Lung (tissue), 12 donors: ENCODE results near the gene NNT. TPM values are rescaled to one million over a fixed set of nuclear protein-coding genes. Genes with fewer than 3 reads are reported as not detected.
"Not testable (repeated sequence)": the region's sequence is repeated elsewhere in the genome, so short reads cannot be mapped to it uniquely, and the experiment has no call there.

Source experiments
- ATAC-seq: fragments of 200-7000 bp; cut with Tn5 transposase; one replicate; pipeline ENCODE4 v1.9.1; 2020; ENCODE audit warnings: moderate number of reproducible peaks; ENCODE audit not compliant: insufficient read depth, low FRiP score
- DNase-seq, 3 donors: peaks; one replicate each; pipeline ENCODE4 v3.0.0-alpha.2; 2013 to 2017
- H3K27ac ChIP-seq, 2 donors: one replicate each; pipeline ENCODE4 v1.5.1; 2013; ENCODE audit warnings: mild to moderate bottlenecking in 2 of 2, moderate library complexity in 2 of 2, control low read depth in 1 of 2, inconsistent platforms in 1 of 2, low read depth in 1 of 2, low read length in 1 of 2
- H3K27me3 ChIP-seq, 3 donors: one replicate each; pipeline ENCODE4 v1.5.1; 2013; ENCODE audit warnings: low read length in 2 of 3; ENCODE audit not compliant: control insufficient read depth in 3 of 3, insufficient read depth in 3 of 3
- H3K36me3 ChIP-seq, 4 donors: one replicate each; pipeline ENCODE4 v1.5.1; 2013; ENCODE audit warnings: low read length in 4 of 4, mild to moderate bottlenecking in 1 of 4, moderate library complexity in 1 of 4; ENCODE audit not compliant: control insufficient read depth in 4 of 4, insufficient read depth in 4 of 4
- H3K4me1 ChIP-seq, 5 donors: one replicate each; pipeline ENCODE4 v1.5.1; 2013; ENCODE audit warnings: low read length in 5 of 5, mild to moderate bottlenecking in 2 of 5, moderate library complexity in 1 of 5; ENCODE audit not compliant: control insufficient read depth in 5 of 5, insufficient read depth in 5 of 5
- H3K4me3 ChIP-seq: one replicate; pipeline ENCODE4 v1.5.1; 2013; ENCODE audit warnings: mild to moderate bottlenecking, control low read depth, moderate library complexity
- H3K9ac ChIP-seq, 2 donors: one replicate each; pipeline ENCODE4 v1.5.1; 2013; ENCODE audit warnings: low read length in 2 of 2, control low read depth in 1 of 2; ENCODE audit not compliant: insufficient read depth in 1 of 2
- H3K9me3 ChIP-seq, 4 donors: one replicate each; pipeline ENCODE4 v1.5.1; 2013; ENCODE audit warnings: low read length in 3 of 4, mild to moderate bottlenecking in 1 of 4, moderate library complexity in 1 of 4; ENCODE audit not compliant: control insufficient read depth in 4 of 4, insufficient read depth in 3 of 4
- WGBS, 2 donors: extraction: QIAGEN DNeasy Blood & Tissue Kit; methylation state at CpG; one replicate each; pipeline ENCODE4 v1.1.7; 2013; 5-methylcytosine and 5-hydroxymethylcytosine counted together
- polyA plus RNA-seq, 2 donors: library from polyadenylated mRNA; stranded (reverse); fragments of 200-250 nt; gene quantifications; one replicate each; pipeline ENCODE4 v1.2.1, GENCODE V29; 2013
- total RNA-seq, 2 donors: library from RNA; depleted of rRNA in 1 of 2; stranded (reverse); fragments of >200 nt in 1 of 2; gene quantifications; one replicate each; pipeline ENCODE4 v1.2.1, GENCODE V29; 2014 to 2021
- TF ChIP-seq, protein P1 (sequence below): IDR thresholded peaks from 2 replicates; pipeline ENCODE4 v1.5.1; 2012; ENCODE audit warnings: mild to moderate bottlenecking; ENCODE audit errors: control extremely low read depth, extremely low read depth
- donor health status: control.
- donor health status: control.
- donor health status: Bipolar disorder and iron deficiency.
- donor health status: healthy.
- donor health status: DM: yes; HTN: yes; CAD: no.

The NNT gene
- total and polyA plus RNA-seq, 4 donors, result 8.5 to 96.9 (median 35.0) TPM

GRCh38 chr5:43702815-43703214 lies 99.8 kb downstream of the NNT start:
- Histone ChIP-seq H3K9me3 (no peaks in the 10 kb centered on the region), H3K27ac (no peak overlapping the region), H3K36me3 (peaks cover 0 to 12% (median 4%) of the 10 kb centered on the region in 4 donors), H3K27me3 (no peaks in the 10 kb centered on the region), H3K4me1 (peaks cover 0 to 32% (median 6%) of the 10 kb centered on the region in 5 donors), H3K4me3 (no peak overlapping the region), H3K9ac (no peak overlapping the region)
- TF ChIP-seq, protein P1, sequence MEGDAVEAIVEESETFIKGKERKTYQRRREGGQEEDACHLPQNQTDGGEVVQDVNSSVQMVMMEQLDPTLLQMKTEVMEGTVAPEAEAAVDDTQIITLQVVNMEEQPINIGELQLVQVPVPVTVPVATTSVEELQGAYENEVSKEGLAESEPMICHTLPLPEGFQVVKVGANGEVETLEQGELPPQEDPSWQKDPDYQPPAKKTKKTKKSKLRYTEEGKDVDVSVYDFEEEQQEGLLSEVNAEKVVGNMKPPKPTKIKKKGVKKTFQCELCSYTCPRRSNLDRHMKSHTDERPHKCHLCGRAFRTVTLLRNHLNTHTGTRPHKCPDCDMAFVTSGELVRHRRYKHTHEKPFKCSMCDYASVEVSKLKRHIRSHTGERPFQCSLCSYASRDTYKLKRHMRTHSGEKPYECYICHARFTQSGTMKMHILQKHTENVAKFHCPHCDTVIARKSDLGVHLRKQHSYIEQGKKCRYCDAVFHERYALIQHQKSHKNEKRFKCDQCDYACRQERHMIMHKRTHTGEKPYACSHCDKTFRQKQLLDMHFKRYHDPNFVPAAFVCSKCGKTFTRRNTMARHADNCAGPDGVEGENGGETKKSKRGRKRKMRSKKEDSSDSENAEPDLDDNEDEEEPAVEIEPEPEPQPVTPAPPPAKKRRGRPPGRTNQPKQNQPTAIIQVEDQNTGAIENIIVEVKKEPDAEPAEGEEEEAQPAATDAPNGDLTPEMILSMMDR, result no peak
- ATAC-seq, result no peak
- DNase-seq, result peak in 2 of 3 donors; percentile 55 to 58
- WGBS, 2 donors, result 77 to 81% methylated on average over 3 of the region's 3 CpGs

- TF ChIP-seq, protein P1, result no peak
Measured at GRCh38 chr5:43704243-43704642, 101.3 kb downstream of the NNT start.

GRCh38 chr5:43706576-43706975 lies 103.6 kb downstream of the NNT start:
- H3K27me3 ChIP-seq, H3K4me3 ChIP-seq, H3K9ac ChIP-seq, H3K36me3 ChIP-seq, H3K9me3 ChIP-seq, DNase-seq, H3K27ac ChIP-seq, ATAC-seq: not testable (repeated sequence)
- H3K4me1 ChIP-seq, result peaks cover 0 to 18% (median 2%) of the 10 kb centered on the region in 5 donors
- 88 to 97% methylated on average over 1 of the region's 1 CpG for WGBS, 2 donors

More at GRCh38 chr5:43704243-43704642, 101.3 kb downstream of the NNT start:
- peaks cover 0 to 12% (median 4%) of the 10 kb centered on the region in 4 donors for H3K36me3 ChIP-seq
- peak overlapping the region in 1 of 2 donors; percentile 16 for H3K27ac ChIP-seq
- no peaks in the 10 kb centered on the region for H3K9me3 ChIP-seq
- peaks cover 0 to 32% (median 6%) of the 10 kb centered on the region in 5 donors for H3K4me1 ChIP-seq
- 92 to 97% methylated on average over 4 of the region's 4 CpGs for WGBS, 2 donors
- DNase-seq (no peak), ATAC-seq (no peak)
- H3K9ac ChIP-seq, result no peak overlapping the region
- no peak overlapping the region for H3K4me3 ChIP-seq
- H3K27me3 ChIP-seq, result no peaks in the 10 kb centered on the region

- H3K36me3 ChIP-seq, result no peaks in the 10 kb centered on the region
- H3K9ac ChIP-seq, result no peak overlapping the region
- DNase-seq (no peak), ATAC-seq (no peak)
- no peaks in the 10 kb centered on the region for H3K9me3 ChIP-seq
- no peak overlapping the region for H3K27ac ChIP-seq
- peaks cover 0 to 16% (median 0%) of the 10 kb centered on the region in 5 donors for H3K4me1 ChIP-seq
- WGBS, 2 donors, result 90 to 95% methylated on average over 6 of the region's 6 CpGs
- H3K27me3 ChIP-seq, result no peaks in the 10 kb centered on the region
- TF ChIP-seq, protein P1, result no peak
- no peak overlapping the region for H3K4me3 ChIP-seq
Measured at GRCh38 chr5:43711496-43711895, 108.5 kb downstream of the NNT start.
